AG04449 (cell line): ENCODE results near the gene ID2.

Experiments used
- CTCF ChIA-PET: fragments of 350-600 bp; formaldehyde crosslinking; extraction: SDS; loops from one replicate; lab custom pipeline; 2021; ENCODE audit warnings: antibody characterized with exemption; lab: Yijun Ruan, JAX
- POLR2A ChIA-PET: fragments of 400-600, 350-600 bp; formaldehyde crosslinking; extraction: SDS; loops from one replicate; lab custom pipeline; 2020; ENCODE audit warnings: antibody characterized with exemption, inconsistent platforms; lab: Yijun Ruan, JAX
- DNase-seq: peaks from one replicate; pipeline ENCODE4 v3.0.0-alpha.2; 2010; ENCODE audit warnings: low read depth, low spot score
- H3K4me3 ChIP-seq: 2 replicates; pipeline ENCODE4 v1.5.1; 2011; ENCODE audit warnings: low read depth, mild to moderate bottlenecking, control low read depth, low read length
- TF ChIP-seq, protein P1 (sequence below): IDR thresholded peaks from one replicate; pipeline ENCODE4 v1.5.1; 2011; ENCODE audit warnings: mild to moderate bottlenecking, moderate library complexity, low read length, control low read depth, inconsistent platforms; ENCODE audit not compliant: insufficient read depth; ENCODE audit errors: missing control alignments

Gene ID2

DNA sequence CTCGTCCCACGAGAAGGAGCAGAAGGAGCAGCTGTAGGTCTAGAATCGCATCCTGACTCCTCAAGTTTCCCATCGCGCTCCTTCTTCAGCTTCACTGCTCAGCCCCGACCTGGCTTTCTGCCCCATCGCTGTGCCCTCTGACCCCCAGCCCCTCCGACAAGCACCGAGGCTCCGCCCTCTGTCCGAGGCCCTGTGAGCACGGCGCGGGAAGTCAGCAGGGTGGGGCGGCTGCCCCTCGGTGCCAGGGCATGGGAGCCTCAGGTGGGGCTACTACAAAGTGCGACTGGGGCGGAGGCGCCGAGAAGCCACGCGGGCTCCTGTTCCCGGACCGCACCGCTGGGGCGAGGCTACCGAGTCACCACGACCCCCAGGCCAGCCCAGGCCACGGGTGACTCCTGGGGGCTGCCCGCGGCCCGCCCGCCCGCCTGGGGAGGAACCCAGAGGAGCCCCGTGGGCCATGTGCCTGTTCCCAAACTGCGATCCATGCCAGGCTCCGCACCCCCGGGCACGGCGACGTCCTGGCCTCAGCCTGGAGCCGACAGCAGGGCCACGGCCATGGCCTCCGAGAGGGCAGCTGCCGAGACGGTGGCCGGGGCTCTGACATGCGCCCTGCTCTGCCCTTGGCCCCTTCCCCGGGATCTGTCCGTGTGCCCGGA lies 36.6 kb upstream of the ID2 start:
- DNase-seq, result no peak
- ChIA-PET CTCF (no interaction called here), POLR2A (no interaction called here)
- H3K4me3 ChIP-seq, result no peak overlapping the region
- TF ChIP-seq, protein P1, sequence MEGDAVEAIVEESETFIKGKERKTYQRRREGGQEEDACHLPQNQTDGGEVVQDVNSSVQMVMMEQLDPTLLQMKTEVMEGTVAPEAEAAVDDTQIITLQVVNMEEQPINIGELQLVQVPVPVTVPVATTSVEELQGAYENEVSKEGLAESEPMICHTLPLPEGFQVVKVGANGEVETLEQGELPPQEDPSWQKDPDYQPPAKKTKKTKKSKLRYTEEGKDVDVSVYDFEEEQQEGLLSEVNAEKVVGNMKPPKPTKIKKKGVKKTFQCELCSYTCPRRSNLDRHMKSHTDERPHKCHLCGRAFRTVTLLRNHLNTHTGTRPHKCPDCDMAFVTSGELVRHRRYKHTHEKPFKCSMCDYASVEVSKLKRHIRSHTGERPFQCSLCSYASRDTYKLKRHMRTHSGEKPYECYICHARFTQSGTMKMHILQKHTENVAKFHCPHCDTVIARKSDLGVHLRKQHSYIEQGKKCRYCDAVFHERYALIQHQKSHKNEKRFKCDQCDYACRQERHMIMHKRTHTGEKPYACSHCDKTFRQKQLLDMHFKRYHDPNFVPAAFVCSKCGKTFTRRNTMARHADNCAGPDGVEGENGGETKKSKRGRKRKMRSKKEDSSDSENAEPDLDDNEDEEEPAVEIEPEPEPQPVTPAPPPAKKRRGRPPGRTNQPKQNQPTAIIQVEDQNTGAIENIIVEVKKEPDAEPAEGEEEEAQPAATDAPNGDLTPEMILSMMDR, result no peak

DNA sequence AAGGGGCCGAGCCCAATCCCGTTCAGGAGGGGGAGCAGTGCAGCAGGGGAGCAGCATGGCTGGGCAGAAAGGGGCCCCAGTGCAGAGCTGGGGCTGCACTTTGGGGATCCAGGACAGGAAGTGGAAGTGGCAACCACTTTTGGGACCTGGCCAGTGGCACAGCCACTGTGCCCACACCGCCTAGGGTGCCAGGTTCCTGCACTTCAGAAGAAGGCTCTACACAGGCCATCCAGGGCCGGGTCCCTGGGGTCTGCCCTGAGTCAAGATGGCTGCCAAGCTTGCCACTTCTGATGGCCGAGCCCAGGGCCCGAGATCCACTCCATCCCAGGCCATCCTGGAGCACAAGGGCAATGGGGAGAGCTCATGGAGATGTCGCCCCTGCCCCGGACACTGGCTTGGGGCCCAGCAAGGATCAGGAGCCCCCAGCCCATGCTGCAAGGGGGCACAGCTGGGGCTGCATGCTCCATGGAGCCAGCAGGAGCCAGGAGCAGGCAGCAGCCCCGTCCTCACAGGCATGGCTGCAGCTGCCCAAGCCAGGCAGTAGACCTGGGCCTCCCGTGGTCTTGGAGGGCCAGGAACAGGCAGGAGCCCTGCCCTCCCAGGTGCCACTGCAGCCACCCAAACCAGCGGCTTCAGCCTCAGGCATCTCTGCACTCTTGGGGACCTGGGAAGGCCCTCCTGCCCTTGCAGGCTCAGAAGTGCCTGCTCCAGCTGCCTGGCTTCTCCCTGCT lies 35.0 kb upstream of the ID2 start:
- TF ChIP-seq, protein P1, result no peak
- POLR2A ChIA-PET, result no interaction called here
- CTCF ChIA-PET, result no interaction called here
- H3K4me3 ChIP-seq, result no peak overlapping the region
- DNase-seq, result no peak

DNA sequence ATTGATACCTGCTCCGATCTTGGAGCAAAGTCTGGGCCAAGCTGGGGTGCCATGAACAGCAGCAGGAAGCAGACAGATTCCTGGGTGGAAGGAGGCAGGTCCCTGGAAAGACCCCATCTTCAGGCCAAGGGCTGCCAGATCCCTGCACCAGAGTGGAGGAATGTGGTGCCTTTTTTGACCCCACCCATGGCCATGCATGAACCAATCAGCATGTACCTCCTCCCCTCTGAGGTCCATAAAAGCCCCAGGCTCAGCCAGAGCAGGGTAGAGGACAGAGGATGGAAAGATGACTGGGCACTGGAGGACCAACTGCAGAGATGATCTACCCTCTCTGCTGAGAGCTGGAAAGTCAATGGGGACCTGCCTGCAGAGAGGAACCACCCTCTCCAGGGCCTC lies 34.4 kb upstream of the ID2 start:
- DNase-seq, result no peak
- ChIA-PET POLR2A (no interaction called here), CTCF (no interaction called here)

DNA sequence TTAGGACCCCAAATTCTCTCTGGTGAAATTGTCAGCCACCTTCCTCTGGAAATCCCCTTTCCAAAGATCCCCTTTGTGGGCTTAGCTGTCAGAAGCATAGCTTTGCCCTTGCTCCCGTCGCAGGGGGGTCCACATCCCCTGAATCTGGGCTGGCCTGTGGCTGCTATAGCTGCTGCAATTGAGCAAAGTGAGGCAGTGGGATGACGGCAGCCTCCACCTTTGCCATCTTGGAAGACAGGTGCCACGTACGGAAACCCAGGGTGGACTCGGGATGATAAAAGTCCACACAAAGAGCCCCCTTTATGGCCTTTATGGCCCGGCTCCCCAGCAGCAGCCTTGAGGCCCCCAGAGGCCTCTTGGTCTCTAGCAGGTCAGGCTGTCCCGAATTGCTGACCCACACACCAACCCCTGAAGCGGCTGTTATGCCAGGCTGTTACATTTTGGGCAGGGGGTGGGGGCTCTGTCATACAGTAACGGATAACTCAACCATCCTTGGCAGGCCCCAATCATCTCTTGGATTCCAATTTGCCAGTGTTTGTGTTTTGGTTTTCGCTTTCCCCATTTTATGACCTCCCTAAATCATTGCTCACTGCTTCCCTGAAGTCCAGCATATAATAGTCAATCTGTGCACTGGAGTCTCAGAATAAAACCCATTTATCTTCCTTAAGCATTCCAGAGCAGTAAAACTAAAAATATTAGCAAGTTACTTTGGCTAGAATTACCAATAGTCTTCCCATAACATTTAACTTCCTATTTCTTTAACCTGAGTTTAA lies 33.2 kb upstream of the ID2 start:
- ChIA-PET CTCF (no interaction called here), POLR2A (interaction anchor here (0.6 kb wide), 1 partner anchor 806 kb away, joined by 3 read pairs; no protein-coding TSS in a partner anchor)
- H3K4me3 ChIP-seq, result no peak overlapping the region
- DNase-seq, result no peak
- TF ChIP-seq, protein P1, result no peak

More for the DNA sequence above, 34.4 kb upstream of the ID2 start:
- H3K4me3 ChIP-seq, result no peak overlapping the region
- TF ChIP-seq, protein P1, result no peak

DNA sequence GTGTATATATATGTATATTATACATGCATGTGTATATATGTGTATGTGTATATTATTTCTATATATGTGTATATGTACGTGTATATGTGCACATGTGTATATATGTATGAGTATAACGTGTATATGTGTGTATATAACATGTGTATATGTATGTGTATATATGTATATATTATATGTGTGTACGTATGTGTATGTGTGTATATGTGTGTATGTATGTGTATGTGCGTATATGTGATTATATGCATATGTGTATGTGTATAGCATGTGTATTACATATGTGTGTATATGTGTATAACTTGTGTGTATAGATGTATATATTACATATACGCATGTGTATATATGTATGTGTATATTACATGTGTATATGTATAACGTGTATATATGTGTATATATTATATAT lies 32.1 kb upstream of the ID2 start:
- H3K4me3 ChIP-seq, result no peak overlapping the region
- no peak for DNase-seq
- TF ChIP-seq, protein P1, result no peak

DNA sequence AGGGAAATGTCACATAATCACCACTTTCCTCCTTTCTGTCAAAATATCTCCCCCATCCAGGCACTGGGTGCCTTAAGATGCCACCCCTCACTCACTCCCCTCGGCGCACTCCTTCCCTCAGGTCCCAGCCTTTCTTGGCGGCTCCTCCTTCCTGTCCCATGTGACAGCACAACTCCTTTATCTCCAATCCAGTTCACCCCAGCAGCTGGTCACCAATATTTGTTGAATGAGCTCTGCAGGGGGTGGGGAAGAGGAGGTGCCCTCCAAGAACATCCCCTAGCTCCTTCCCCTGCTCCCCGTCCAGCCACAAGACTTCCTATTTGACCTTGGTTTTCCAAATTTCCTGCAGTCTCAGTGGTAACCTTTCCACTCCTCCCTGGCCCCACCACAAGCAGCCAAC lies 31.6 kb upstream of the ID2 start:
- ChIA-PET POLR2A (no interaction called here), CTCF (no interaction called here)
- H3K4me3 ChIP-seq, result no peak overlapping the region
- DNase-seq, result no peak
- TF ChIP-seq, protein P1, result no peak

More for the DNA sequence above, 32.1 kb upstream of the ID2 start:
- ChIA-PET POLR2A (no interaction called here), CTCF (no interaction called here)
